GM21423 (cell line): ENCODE data around the gene AGBL5.
"Not testable (repeated sequence)": the region's sequence is repeated elsewhere in the genome, so short reads cannot be mapped to it uniquely, and the experiment has no call there.

Experiments
- ATAC-seq: cut with Tn5 transposase; IDR thresholded peaks from one replicate; pipeline ENCODE4 v1.9.1; 2021; ENCODE audit warnings: mild to moderate bottlenecking, moderate library complexity; ENCODE audit not compliant: unreplicated experiment

The AGBL5 gene

DNA sequence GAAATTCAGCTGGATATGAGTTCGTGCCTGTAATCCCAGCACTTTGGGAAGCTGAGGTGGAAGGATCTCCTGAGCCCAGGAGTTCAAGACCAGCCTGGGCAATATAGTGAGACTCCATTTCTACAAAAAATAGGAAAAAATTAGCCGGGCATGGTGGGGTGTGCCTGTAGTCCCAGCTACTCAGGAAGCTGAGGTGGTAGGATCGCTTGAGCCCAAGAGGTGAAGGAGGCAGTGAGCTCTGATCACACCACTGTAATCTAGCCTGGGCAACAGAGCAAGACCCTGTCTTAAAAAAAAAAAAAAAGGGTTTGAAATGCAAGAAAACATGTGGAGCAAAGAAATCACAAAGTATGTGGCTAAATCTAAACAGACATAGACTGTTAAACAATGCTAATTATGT lies 57.6 kb downstream of the AGBL5 start:
- ATAC-seq: no peak

DNA sequence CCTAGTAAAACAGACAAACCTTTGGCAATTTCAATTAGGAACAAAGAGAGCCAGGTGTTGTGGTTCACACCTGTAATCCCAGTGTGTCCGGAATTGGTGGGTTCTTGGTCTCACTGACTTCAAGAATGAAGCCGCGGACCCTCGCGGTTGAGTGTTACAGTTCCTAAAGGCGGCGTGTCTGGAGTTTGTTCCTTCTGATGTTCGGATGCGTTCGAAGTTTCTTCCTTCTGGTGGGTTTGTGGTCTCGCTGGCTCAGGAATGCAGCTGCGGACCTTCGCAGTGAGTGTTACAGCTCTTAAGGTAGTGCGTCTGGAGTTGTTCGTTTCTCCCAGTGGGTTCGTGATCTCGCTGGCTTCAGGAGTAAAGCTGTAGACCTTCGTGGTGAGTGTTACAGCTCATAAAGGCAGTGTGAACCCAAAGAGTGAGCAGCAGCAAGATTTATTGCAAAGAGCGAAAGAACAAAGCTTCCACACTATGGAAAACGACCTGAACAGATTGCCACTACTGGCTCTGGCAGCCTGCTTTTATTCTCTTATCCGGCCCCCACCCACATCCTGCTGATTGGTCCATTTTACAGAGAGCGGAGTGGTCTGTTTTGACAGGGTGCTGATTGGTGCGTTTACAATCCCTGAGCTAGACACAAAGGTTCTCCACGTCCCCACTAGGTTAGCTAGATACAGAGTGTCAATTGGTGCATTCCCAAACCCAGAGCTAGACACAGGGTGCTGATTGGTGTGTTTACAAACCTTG lies 59.3 kb downstream of the AGBL5 start:
- ATAC-seq: not testable (repeated sequence)

DNA sequence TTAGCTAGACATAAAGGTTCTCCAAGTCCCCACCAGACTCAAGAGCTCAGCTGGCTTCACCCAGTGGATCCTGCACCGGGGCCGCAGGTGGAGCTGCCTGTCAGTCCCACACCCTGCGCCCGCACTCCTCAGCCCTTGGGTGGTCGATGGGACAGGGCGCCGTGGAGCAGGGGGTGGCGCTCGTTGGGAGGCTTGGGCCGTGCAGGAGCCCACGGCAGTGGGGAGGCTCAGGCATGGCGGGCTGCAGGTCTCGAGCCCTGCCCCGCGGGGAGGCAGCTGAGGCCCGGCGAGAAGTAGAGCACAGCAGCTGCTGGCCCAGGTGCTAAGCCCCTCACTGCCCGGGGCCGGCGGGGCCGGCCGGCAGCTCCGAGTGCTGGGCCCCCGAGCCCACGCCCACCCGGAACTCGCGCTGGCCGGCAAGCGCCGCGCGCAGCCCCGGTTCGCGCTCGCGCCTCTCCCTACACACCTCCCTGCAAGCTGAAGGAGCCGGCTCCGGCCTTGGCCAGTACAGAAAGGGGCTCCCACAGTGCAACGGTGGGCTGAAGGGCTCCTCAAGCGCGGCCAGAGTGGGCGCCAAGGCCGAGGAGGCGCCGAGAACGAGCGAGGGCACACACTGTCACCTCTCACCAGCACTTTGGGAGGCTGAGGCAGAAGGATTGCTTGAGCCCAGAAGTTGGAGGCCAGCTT lies 60.1 kb downstream of the AGBL5 start:
- not testable (repeated sequence) for ATAC-seq

DNA sequence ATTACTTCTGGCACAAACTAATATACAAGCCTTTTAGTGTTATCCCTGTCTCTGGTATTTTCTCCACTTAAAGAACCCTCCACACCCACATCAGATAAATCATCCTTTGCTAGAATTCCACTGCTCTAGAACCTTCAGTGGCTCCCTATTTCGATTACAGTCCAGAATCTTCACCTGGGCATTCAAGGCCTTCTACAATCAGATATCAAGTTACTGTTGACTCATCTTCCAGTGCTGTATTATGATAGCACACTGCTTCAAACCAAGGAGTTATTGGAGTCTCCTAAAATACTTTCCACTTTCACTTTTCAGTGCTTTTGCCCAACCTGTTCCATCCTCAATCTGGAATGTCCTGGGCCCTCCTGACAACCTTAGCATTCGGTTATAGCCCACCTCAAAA lies 64.1 kb downstream of the AGBL5 start:
- no peak for ATAC-seq

DNA sequence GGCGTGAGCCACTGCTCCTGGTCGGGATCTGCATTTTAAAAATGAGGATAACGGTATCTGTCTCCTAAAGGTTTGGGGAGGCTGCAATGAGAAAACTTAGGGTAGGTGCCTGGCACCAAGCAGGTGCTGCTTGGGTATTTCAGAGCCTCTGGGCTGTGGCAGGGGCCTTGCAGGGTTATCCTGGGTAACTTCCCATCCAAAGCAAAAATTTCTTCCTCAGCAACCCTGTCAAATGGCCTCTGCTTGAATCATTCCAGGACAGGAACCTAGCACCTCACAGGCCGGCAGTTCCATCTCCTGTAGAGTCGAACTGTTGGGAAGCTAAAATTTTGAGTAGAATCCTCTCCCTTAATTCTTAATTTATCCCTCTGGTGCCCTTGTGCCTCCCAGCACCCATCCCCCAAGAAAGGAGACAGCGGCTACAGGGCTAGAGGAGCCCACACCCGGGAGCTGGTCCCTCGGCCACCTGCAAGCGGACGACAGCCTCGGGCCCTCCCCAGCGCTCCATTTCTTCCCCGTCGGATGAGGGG lies 66.6 kb downstream of the AGBL5 start:
- no peak for ATAC-seq

DNA sequence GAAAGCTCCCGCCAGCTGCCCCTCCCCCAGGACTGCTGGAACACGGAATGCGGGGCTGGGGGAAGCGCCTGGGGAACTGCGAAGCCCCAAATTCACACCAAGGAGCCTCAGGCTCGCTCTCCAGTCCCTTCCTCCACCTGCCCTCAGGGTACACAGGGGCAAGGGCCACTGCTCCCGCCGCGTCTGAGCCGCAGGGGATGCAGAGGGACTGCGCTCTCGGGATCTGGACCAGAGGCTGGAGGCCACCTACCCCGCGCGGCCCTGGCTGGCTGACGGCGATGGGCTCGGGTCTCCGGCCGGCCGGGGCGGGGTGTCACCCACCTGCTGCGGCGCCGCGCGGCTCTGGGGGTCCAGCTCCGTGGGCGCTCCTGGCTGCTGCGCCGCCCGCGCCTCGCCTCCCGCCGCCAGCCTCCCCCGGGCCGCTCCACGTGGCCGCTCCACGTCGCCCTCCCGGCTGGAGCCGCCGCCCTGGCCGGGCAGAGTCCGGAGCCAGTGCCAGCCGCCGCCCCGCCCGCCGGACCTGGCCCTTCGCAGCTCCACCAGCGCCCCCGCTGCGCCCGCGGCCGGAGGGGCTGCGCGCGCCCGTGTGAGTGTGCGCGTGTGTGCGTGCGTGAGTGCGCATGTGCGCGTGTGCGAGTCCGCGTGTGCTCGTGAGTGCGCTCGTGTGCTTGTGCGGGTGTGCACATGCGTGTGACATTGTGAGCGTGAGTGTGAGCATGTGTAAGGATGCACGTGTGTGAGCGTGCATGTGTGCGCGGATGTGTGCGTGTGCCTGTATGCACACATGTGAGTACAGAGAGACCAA lies 67.3 kb downstream of the AGBL5 start, which contains the start of gene CGREF1:
Gene CGREF1, minus strand, starts transcription at position 604 of the 805 bp plus-strand sequence. CDS start 14,762 bp downstream, outside the sequence.
- ATAC-seq: no peak

DNA sequence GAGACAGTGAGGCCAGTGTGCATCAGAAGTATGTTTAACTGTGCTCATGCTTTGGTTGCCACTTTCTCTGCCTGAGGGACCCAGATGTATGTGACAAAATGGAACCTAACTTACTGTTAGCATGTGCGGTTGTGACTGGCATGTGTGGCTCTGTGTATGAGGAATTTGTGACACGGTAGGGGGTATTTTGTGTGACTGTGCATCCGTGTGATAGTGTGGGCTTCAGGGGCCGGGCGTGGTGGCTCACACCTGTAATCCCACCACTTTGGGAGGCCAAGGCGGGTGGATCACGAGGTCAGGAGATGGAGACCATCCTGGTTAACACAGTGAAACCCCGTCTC lies 67.8 kb downstream of the AGBL5 start:
- not testable (repeated sequence) for ATAC-seq
